Measurements from ENCODE around the gene ADSL.

- TF ChIP-seq MAX (IDR thresholded peaks at IDR 0.05) = no peak
- no peak for TF ChIP-seq TCF12 (IDR thresholded peaks at IDR 0.05; ENCODE audit: low read depth, low read length)
- no peak for TF ChIP-seq BRCA1 (IDR thresholded peaks at IDR 0.05; ENCODE audit: low read depth, low read length)
- no peak for TF ChIP-seq RBBP5 (IDR thresholded peaks at IDR 0.05; ENCODE audit: borderline replicate concordance, low read depth, low read length)
- no peak for TF ChIP-seq POLR2A (IDR thresholded peaks at IDR 0.05; ENCODE audit: control extremely low read depth in 1 of 2, low read depth in 2 of 2, low read length in 2 of 2)
- TF ChIP-seq SIN3A (conservative IDR thresholded peaks at IDR 0.05 in 1 of 2, IDR thresholded peaks at IDR 0.05 in 1 of 2; ENCODE audit: low read depth in 1 of 2, low read length in 2 of 2) = no peak
- TF ChIP-seq GABPA (IDR thresholded peaks at IDR 0.05; ENCODE audit: borderline replicate concordance, insufficient read depth, low read length) = no peak
- TF ChIP-seq JUN (IDR thresholded peaks at IDR 0.05; ENCODE audit: low read depth, low read length) = no peak
- TF ChIP-seq CTCF (IDR thresholded peaks at IDR 0.05; ENCODE audit: control extremely low read depth in 1 of 3, insufficient read depth in 1 of 3, low read depth in 1 of 3, low read length in 3 of 3) = no peak
- TF ChIP-seq EZH2 (IDR thresholded peaks at IDR 0.05; ENCODE audit: low read depth, low read length, severe bottlenecking) = no peak
- TF ChIP-seq EP300 (IDR thresholded peaks at IDR 0.05; ENCODE audit: borderline replicate concordance in 1 of 2, low read depth in 2 of 2, low read length in 2 of 2) = no peak
- no peak for TF ChIP-seq POLR2AphosphoS5 (IDR thresholded peaks at IDR 0.05; ENCODE audit: low read depth, low read length)
Measured at GRCh38 chr22:40383905-40384304, 37.6 kb downstream of the ADSL start.

All from H1 (cell line).